Stimulated activated CD8-positive, alpha-beta memory T cell treated with anti-CD3 and anti-CD28 coated beads, Interleukin-12 subunit alpha, Interleukin-12 subunit beta, amount 100 ng/mL, for 1 hour (primary cell): ENCODE measurements around the gene NUDT14.

ENCODE experiments used
- DNase-seq: peaks from one replicate; pipeline ENCODE4 v3.0.0-alpha.2; 2020; ENCODE audit warnings: low read depth

The NUDT14 gene

DNA sequence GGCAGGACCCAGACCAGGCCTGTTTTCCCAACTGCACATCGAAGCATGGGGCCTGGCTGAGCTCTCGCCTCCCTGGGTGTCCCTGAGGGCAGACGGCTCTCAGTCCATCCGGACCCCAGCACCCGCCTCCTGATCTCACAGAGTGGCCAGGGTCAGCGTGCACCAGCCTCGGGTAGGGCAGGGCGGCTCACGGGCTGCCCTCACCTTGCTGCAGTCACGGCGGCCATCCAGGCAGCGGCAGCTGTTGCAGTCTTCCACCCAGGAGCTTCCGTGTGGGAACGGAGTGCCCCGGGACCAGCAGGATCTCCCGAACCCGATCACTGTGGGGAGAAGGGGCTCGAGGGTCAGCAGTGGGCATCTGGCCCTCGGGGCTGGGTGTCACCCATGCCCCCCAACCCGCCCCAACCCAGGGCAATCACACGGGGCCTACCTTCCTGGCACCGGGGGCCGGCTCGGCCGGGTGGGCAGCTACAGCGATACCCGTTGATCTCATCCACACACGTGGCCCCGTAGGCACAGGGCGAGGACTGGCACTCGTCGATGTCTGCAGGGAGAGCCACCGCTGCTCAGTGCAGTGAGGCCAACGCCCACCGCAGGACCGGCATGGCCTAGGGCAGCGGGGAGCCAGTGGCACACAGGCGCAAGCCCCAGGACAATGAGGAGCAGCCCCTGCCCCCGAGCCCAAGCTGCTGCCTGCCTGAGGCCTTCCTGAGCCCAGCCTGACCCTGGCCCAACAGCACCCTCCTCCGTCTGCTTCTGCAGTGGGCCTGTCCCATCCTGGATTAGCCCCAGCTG lies 34.7 kb downstream of the NUDT14 start:
- DNase-seq = no peak

DNA sequence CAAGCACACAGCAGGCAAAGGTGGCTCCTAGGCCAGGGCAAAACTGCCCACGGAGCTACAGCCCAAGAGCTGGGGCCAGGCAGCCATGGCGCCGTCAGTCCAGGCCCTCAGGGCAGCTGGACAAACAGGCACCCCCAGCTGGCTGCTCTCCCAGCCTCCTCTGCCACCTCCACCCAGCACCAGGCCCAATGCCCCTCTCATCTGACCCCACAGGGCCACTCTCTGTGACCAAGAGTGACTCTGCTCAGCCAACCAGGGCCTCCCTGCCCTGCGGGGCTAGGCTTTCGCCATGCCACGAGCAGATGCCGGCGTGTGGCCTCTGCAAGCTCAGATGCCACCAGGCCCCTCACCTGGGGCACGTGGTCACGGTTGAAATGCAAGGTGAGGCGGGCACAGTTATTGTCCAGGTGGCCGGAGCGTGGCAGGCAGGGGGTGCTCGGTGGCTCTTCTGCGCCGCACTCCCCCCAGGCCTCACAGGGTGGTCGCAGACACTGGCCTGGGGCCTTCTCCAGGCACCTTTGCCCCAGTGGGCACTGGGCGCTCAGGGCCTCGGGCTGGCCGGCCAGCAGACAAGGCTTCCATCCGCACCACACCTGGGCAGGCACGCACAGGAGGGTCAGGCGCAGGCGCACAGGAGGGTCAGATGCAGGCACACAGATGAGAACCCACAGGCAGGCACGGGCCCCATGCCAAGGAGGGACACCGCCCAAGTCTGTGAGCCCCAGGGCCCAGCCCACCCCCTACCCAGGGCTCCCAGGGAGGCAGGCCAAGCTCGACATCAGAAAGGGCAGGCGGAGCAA lies 35.5 kb downstream of the NUDT14 start:
- no peak for DNase-seq

DNA sequence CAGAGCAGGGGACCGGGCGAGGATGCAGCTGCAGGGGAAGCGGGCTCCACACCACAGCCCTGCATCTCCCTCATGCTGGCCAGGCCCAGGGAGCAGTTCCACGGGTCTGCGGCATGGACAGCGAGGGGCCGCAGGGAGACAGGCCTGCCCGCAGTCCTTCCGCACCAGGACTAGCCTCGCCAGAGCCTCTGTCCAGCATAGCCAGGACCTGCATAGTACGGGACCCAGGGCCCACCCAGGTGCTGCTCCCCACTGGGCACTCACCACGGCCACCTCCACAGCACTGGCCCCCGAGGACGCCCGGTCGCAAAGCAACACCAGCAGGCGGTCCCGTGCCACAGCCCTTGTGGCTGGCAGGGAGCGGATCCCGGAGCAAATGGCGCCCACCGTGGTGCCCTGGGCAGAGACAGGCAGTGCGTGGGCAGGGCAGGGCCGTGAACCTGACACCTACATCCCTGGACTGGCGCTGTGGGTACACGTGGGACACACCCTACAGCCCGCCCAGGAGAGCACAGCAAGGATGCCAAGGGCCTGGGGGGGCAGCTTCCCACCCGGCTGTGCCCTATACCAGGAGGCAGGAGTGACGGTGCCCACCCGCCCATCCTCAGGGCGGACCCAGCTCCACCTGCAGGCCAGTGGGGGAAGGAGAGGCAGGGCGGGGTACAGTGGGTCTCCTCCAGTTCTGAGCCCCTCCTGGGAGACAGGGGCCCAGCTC lies 36.3 kb downstream of the NUDT14 start:
- DNase-seq = no peak

DNA sequence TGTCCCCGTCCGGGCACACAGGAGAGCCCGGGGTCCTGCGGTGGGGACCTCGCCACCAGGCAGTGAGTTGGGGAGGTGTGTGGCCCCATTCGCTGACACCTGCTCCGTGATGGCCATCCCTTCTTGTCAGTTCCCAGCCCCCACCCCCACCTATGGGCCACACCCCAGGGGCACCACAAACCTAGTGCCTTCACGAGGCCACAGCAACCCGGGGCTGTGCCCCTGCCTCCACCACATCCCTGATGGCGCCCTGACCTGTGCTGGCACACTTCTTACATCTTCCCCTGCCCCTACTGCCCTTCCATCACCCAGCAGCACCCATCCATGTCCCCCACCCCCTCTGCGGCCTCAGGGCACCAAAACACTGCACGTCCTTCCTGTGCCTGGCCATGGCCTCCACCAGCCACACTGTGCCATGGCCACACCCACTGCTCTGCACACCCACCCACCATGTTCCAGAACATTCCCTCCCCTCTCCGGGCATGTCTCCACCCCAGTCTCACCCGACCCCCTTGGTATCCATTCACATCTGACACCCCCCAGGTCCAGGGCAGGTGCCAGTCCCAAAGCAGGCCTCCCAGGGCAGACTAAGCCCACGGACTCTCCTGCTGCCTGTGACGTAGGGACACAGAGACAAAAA lies 37.0 kb downstream of the NUDT14 start:
- DNase-seq = no peak

DNA sequence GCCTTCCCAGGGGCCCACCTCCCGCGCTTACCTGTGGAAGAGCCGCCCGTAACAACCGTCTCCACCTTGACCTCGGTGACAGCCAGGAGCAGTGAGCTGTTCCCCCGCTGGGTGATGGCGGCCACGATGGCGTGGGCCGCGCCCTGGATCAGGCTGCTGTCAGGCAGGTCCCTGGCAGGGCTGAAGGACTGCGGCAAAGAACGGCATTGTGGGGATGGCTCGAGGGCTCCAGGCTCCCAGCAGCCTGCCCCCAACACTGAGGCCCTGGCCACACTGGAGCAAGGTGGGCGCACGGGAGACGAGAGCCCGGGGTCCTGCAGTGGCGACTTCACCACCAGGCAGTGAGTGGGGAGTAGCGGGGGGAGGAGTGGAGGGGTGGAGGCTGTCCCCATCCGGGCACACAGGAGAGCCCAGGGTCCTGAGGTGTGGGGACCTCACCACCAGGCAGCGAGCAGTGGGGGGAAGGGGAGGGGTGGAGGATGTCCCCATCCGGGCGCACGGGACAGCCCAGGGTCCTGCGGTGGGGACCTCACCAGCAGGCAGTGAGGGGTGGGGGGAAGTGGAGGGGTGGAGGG lies 37.6 kb downstream of the NUDT14 start:
- DNase-seq = no peak

DNA sequence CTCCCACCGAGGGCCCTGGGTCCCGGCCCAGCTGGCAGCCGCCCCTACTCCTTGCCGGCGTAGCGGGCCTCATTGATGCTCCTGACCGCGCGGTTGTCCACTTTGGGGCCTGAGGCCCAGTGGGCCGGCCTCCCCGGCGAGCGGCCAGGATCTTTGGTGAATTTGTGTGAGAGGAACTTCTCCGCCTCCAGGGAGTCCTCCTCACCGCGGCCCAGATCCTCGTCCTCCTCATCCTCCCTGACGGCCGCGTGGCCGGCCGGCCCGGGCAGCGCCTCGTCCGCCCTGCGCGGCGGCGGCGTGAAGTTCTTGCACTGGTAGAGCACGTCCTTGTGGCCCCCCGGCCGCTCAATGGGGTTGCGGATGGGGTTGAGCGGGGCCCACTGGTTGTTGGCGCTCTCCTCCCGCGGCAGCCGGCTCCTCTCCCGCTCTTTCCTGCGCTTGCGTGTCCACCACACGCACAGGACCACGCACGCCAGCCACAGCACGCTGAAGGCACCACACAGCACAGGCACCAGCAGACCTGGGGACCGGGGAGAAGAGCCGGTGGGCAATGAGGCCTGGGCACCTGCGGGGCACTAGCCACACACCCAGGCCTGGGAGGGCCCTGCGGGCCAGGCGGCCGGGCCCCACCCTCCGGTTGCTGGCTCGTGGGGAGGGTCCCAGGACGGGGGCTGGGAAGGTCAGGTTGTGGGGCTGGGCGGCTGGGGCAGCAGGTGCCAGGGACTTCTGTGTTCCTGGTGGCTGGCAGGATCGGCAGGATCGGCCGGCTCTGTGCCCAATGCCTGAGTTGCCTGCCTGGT lies 38.3 kb downstream of the NUDT14 start:
- DNase-seq = no peak

DNA sequence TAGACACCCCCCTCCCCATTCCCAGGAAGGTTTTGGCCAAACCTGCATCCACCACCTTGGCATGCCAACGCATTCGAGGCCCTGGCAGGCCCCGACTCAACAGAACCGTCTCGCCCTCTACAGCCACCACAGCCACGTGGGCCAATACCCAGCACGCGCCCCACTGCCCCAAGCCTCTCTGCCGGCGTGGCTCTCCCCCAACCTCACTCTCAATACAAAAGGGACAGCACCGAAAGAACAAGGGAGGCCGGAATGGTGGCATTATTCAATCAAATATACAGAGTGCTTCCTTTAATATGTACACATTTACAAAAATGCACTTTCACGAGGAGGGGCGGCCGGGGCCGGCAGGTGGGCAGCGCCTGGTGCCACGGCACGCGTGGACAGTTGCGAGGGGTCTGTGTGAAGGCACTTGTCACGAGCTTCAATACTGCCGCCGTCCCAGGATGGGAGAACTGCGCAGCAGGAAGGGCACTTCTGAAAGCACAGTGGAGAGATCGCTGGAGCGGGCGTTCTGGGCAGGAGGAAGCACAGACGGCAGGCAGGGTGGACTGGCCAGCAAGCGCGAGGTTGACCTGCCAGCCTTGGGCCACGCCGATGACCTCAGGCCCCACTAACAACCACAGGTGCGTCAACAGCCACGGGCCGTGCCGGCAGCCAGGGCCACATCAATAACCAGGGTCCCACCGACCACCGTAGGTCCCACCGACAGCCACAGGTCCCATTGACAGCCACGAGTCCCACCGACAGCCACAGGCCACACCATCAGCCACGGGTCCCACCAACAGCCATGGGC lies 39.4 kb downstream of the NUDT14 start:
- DNase-seq = no peak

DNA sequence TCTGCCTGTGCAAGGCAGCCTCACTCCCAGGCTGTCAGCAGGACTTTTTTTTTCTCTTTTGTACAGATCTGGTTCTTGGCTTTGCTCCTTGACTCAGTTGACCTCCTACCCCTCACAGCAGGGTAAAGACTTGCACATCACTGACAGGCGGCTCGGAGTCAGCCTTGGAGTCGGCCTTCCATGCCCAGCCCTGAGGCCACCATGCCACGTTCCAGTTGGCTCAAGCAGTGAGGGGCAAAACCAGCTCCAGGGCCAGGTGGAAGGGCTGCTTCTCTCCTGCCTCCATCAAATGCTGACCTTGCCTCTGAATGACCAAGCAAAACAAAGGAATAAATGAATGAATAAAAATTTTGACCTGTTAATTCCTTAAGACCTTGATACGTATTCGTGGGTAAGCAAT lies 40.1 kb downstream of the NUDT14 start:
- DNase-seq = no peak

DNA sequence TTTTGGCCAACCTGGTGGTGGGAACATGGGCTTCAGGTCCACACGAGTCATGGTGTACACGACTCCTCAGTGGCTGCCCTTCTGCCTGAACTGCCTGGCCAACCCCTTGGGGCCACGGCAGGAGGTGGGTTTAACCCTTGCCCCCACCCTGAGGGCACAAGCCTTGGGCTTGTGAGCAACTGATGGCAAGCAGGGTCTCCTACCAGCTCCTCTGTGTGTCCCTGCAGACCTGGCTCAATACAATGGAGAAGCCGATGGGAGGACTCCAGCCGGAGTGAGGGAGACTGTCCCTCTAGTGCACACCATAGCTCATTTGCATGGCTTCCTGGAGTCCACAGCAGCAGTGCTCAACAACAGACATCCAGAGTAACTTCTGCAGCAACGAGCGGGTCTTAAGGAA lies 40.5 kb downstream of the NUDT14 start:
- DNase-seq = no peak

DNA sequence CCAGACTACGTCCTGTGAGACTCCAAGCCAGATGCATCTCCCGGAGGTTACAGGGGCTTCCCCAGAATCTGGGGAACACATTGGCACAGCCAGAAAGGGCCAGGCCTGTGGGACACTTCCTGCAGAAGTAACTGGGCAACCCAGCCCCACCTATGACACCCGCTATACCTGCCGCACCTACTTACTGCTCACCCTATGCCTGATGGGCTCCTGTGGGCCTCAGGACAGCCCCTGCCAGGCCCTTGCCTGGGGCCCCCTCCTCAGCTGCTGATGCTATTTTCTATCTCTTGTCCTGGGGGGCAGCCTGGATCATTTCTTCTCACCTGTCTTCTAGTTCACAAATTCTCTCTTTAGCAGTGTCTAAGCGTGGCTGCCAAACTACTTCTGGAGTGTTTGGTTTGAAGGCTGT lies 41.3 kb downstream of the NUDT14 start:
- DNase-seq = no peak

DNA sequence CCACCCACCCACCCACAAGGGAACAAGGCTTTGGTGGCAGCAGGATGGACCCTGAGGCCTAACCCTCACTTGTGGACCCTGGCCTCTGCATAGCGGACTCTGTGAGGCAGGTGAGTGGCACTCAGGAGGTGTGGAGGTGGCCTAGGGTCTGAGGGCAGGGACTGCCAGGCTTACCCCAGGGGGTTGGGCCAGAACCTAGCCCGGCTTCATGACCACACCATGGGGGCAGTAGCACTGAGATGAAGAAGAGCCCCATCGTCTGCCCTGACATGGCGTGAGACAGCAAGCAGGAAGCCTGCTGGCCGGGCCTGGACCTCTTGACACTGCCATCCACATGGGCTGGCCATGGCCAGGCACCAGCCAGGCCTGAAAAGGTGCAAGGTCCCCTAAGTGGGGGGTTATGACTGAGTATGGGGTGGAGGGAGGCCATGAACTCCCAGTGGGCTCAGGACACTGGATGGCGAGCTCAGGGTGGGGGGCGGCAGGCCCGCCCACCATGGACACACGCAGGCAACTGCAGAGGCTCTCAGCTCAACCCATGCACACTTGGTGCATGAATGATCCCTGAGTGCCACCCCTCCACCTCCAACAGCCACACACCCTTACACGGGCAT lies 41.8 kb downstream of the NUDT14 start:
- no peak for DNase-seq

DNA sequence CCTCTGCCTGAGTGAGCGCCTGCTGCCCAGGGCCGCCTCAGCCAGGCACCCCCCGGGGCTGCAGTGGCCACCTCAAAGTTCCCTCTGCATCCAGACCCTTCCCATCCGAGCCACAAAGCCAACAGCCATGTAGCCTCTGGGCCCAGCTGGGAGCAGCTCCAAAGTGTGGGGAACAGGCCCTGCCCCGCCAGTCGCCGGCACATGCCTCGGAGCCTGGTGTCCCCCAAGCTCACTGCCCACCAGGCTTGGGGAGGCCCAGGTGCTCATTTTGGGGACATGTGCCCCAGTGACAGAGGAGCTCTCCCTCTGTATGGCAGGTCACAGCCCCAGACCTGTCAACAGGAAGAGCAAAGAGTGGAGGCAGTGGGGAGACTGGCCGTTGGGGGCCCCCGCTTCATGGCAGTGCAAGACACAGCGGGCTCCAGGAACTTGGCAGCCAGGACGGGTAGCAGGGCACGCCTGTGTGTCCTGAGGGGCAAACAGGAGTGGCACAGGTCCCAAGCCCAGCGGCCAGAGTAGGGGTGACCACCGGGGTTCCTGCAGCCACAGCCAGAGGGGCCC lies 42.5 kb downstream of the NUDT14 start:
- DNase-seq = no peak

DNA sequence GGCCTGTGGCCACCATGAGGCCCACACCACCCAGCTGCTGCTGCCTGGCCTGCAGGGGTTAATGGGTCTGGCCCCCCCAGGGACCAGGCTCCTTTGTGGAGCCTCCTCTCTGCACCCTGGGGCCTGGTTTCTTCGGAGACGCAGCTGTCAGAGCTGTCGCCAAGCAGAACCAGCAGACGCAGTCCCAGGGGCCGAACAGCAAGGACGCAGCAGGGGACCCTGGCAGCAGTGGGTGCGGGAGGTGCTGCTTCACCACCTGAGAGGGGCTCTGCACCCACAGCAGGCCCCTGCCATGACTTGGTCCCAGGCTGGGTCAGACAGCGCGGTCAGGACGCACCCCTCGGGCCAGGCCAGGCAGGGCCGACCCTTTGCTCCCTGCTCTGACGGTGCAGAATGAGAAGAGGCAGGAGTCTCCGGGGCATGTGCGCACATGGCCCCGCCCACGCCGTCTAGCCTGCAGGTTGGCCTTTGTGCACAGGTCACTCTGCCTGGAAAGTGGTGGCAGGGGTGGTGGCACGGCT lies 43.0 kb downstream of the NUDT14 start:
- DNase-seq = no peak

DNA sequence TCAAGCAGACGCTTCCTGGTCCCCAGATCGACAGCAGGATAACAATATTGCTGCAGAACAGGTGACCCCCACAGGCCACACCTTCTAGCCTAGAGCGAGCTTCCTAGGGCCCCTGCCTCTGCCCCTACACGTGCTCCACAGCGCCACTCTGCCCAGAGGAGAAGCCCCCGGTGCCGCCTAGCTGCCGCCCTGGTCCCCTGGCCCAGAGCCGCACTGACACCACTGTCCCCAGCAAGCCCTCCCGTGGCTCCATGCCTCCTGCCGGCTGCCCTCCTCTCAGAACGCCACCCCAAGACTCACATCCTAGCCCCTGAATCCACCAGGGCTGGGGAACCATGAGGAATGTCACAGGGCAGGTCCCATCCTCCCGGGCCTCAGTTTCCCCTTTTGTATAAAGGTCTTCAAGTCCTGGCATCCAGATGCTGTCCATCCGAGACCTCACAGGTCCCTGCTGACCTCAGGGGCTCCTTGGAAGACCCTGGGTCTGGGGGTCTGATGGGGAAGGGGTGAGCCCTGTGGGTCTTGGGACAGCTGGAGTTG lies 43.6 kb downstream of the NUDT14 start:
- DNase-seq = no peak

DNA sequence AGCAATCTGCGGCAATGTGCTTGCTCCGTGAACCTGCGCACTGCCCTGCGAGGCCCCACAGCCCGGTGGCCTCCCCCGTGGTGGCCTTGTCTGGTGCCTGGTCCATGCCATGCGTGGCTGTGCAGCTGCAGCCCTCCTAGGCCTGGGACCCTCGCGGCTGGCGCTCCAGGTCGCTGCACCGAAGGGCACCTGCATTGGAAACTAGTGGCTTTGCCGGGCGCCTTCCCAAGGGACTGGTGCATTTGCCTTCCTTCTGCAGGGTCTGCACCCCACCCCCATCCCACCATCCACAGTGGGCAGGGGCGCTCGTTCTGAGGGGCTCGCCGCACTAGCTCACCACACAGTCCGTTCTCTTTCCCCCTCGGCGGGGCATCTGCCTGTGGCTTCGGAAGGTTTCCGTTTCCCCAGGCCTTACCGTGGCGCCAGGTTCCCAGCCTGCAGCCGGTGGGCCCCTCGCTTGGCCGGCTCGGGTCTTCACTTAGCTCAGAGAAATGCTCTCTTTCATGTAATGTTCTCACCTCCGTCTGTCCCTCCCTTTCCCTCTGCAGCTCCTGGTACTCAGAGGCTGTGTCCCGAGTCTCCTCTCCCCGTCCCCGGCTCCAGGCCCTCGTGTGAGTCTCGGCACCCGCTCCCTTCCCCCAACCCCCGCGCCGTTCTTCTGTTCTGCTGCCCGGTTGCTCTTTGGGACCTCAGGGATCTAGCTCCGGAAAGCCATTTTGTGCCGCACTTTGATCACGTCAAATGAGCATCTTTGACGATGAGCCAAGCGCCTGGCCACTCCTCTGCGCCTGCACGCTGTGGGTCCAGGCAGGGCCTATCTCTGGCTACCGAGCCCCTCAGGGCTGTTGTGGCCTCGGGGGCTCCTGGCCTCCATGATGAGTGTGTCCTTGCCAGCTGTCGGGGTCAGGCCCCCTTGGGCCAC lies 44.5 kb downstream of the NUDT14 start:
- no peak for DNase-seq

DNA sequence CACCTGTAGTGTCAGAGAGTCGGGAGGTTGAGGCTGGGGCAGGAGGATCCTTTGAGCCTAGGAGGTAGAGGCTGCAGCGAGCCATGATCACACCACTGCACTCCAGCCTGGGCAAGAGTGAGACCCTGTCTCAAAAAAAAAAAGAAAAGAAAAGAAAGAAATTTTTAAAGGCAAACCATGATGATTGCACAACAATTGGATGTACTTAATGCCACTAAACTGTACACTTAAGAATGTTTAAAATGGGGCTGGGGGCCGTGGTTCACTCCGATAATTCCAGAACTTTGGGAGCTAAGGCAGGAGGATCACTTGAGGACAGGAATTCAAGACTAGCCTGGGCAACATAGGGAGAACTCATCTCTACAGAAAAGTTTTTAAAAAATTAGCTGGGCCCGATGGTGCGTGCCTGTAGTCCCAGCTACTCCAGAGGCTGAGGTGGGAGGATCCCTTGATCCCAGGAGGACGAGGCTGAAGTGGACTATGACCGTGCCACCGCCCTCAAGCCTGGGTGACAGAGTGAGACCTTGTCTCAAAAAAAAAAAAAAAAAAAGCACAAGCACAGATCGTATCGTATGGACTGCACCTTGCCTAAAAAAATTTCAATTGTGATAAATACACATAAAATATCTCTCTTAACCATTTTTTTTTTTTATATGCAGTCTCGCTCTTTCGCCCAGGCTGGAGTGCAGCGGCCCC lies 45.3 kb downstream of the NUDT14 start:
- DNase-seq = no peak

DNA sequence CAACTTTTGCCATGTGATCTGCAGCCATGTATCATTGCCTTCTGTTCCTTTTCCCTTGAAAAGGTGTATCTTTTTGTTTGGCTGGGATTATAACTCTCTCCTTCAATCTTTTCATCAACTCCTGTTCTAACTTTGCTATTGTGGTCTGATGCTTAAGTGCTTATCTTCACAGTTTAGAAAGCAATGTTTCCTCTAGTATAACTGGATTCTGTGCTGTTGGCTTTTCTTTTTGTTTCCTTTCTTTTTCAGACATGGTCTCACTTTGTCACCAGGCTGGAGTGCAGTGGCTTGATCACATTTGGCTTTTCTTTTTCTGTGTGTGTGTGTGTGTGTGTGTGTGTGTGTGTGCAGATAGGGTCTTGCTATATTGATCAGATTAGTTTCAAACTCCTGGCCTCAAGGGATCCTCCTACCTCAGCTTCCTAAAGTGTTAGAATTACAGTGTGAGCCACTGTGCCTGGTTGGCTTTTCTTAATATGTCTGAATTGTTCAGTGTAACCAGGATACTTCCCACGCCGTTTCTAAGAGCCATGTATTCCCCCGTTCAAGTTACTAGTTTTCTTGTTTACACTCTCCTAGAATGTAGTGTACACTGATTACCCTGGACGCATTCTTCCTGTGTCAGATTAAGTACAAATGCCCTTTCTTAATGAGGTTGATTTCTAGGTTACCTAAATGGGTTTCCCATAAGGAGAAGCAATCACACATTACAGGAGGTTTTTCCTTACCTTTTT lies 48.0 kb downstream of the NUDT14 start:
- no peak for DNase-seq
